ENCODE measurements around the gene RCSD1. TPM values are rescaled to one million over a fixed set of nuclear protein-coding genes. Genes with fewer than 3 reads are reported as not detected.

The RCSD1 gene
- total RNA-seq, 4 donors from 2014 or later: 7.1 to 14.2 (median 10.8) TPM

DNA sequence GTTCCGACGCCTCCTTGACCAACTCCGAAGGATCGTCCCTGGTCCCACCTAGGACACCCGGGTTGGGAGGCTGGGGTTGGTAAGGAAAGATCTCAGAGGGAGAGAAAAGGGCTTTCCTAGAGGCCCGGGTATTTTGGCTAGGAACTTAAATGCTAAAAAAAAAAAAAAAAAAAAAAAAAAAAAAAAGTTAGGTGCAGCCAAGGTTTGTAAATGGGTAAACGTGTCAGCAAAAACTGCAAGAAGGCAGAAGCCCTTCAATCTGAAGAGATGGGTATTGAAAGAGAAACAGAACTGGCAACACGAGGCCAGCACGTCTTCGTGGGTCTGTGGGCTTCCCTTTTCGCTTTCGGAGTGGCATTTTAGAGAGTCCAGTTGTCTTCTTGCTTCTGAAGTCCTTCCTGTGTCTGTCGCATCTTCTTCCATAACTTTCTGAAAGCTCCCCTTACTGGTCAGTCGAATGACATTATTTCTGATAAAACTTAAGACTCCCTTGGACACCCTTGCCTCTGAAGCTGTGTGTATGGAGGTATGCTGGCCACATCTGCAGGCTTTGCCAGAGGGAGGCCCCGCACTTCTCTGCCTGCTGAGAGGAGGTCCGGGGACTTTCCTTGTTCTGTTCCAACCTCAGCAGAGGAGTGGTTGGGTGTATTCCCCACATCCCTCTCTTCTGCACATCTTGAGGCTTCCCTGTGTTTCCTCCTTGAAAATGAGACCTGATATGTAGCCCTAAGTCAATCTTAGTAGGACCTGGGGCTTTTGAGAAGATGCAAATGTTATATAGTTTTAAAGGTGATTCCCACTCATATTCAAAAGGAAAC lies 745 bp downstream of the RCSD1 start:
- TF ChIP-seq, protein P1, sequence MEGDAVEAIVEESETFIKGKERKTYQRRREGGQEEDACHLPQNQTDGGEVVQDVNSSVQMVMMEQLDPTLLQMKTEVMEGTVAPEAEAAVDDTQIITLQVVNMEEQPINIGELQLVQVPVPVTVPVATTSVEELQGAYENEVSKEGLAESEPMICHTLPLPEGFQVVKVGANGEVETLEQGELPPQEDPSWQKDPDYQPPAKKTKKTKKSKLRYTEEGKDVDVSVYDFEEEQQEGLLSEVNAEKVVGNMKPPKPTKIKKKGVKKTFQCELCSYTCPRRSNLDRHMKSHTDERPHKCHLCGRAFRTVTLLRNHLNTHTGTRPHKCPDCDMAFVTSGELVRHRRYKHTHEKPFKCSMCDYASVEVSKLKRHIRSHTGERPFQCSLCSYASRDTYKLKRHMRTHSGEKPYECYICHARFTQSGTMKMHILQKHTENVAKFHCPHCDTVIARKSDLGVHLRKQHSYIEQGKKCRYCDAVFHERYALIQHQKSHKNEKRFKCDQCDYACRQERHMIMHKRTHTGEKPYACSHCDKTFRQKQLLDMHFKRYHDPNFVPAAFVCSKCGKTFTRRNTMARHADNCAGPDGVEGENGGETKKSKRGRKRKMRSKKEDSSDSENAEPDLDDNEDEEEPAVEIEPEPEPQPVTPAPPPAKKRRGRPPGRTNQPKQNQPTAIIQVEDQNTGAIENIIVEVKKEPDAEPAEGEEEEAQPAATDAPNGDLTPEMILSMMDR (IDR thresholded peaks at IDR 0.05): no peak
- TF ChIP-seq POLR2A (IDR thresholded peaks at IDR 0.05): no peak
- Histone ChIP-seq H3K4me1 (peaks cover 0 to 4% of the 10 kb centered on the region in 2 donors), H3K9me3 (no peaks in the 10 kb centered on the region), H3K27ac (peak overlapping the region; percentile 69 to 82 (median 72)), H3K4me3 (replicated peaks in 1 of 3) (peak overlapping the region in 2 of 3 donors; percentile 41 to 55), H3K36me3 (no peaks in the 10 kb centered on the region), H3K27me3 (no peaks in the 10 kb centered on the region)
- DNase-seq: no peak
- 38 to 49% methylated on average over 11 to 16 of the region's 16 CpGs for WGBS, 2 donors
- intact Hi-C loops (cut with DNase I): no loop called here

DNA sequence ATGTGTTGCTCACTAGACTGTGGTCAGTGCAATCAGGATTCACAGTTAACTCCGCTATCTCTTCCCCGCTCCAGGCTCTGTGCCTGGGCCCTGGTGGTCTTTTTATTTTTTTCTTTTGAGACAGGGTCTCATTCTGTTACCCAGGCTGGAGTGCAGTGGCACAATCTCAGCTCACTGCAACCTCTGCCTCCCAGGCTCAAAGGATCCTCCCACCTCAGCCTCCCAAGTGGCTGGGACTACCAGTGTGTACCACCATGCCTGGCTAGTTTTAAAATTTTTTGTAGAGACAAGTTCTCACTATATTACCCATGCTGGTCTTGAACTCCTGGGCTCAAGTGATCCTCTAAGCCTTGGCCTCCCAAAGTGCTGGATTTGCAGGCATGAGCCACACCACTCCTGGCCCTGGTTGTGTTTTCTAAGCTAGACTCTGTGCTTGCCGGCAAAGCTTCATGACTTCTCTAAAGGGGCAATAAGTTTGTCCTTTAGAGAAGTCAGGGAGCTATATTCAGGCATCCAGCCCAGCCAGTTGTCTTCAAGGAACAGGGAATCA lies 1.4 kb downstream of the RCSD1 start:
- H3K27ac ChIP-seq: peak overlapping the region in 2 of 3 donors; percentile 9 to 38
- intact Hi-C loops (cut with DNase I): no loop called here
- H3K4me3 ChIP-seq (replicated peaks in 1 of 3): no peak overlapping the region
- H3K4me1 ChIP-seq: peaks cover 0 to 4% of the 10 kb centered on the region in 2 donors
- H3K27me3 ChIP-seq: no peaks in the 10 kb centered on the region
- no peaks in the 10 kb centered on the region for H3K36me3 ChIP-seq
- 63 to 68% methylated on average over 3 of the region's 3 CpGs for WGBS, 2 donors
- H3K9me3 ChIP-seq: no peaks in the 10 kb centered on the region
- TF ChIP-seq POLR2A (IDR thresholded peaks at IDR 0.05): no peak
- TF ChIP-seq, protein P1 (IDR thresholded peaks at IDR 0.05): no peak
- DNase-seq: no peak

DNA sequence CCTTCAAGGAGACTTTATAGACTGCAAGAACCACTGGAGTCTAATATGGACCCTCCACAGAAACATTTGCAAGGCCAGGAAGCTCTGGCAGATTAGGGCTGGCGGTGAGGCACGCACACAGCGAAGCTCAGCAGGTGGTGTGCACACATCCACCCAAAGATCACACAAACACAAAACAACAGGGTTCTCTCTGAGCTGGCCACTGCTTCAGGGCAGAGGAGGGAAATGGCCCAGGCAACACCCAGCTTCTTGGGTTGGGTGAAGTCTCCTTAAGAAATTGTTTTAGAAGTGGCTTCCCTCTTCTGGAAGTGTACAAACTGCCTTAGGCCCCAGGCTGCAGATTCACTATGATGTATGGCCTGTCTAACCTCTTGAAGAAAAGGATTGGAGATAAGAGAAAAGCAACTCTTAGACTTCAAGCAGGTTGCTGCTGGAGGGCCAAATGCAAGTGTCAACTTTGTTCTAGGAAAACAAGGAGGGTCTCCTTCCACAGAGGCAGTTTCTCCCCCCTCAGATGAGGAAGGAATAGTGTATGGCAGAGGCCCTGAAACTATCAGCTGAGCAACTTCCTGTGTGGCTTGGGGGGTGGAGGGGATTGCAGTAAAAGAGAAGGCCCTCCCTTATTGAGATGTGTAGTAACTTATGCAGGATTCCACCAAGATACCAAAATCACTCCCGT lies 2.0 kb downstream of the RCSD1 start:
- no peak for DNase-seq
- H3K27me3 ChIP-seq: no peaks in the 10 kb centered on the region
- H3K36me3 ChIP-seq: no peaks in the 10 kb centered on the region
- intact Hi-C loops (cut with DNase I): no loop called here
- H3K9me3 ChIP-seq: no peaks in the 10 kb centered on the region
- peaks cover 0 to 4% of the 10 kb centered on the region in 2 donors for H3K4me1 ChIP-seq
- H3K27ac ChIP-seq: peak overlapping the region in 2 of 3 donors; percentile 9 to 38
- no peak for TF ChIP-seq POLR2A (IDR thresholded peaks at IDR 0.05)
- 64 to 79% methylated on average over 4 of the region's 4 CpGs for WGBS, 2 donors
- H3K4me3 ChIP-seq (replicated peaks in 1 of 3): no peak overlapping the region

DNA sequence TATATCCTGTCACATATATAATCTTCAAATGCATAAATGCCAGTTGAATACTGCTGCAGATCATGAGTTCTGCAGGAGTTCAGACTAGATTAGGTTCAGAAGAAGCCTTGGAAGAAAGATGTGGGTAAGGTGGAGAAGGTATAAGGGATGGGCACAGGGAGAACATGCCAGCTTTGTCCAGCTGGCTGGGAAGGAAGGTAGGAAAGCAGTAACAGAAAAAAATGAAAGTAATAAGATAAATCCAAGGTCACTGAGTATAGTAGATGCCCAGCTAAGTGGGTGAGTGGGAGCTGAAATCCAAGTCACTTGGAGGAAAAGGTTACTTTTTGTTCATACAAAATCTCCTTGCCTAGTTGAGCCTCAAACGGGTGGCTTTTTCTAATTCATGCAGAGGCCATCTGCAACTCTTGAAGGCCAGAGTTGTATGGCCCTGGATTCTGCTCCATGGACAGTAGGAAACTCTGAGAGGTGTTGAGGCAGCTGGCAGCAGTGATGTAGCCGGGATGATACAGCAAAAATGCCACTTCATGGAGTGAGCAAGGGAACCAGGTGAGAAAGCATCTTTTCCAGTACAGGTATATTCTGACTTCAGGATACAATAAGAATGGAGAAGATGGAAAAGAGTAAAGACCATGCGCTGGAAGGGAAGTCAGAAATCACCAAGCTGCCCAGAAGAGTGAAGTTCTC lies 3.4 kb downstream of the RCSD1 start:
- intact Hi-C loops (cut with DNase I): no loop called here
- DNase-seq: no peak
- peaks cover 0 to 4% of the 10 kb centered on the region in 2 donors for H3K4me1 ChIP-seq
- WGBS, 2 donors: 92 to 93% methylated on average over 3 of the region's 3 CpGs
- H3K27ac ChIP-seq: no peak overlapping the region
- H3K27me3 ChIP-seq: no peaks in the 10 kb centered on the region
- no peaks in the 10 kb centered on the region for H3K36me3 ChIP-seq
- no peaks in the 10 kb centered on the region for H3K9me3 ChIP-seq
- TF ChIP-seq POLR2A (IDR thresholded peaks at IDR 0.05): no peak
- TF ChIP-seq, protein P1 (IDR thresholded peaks at IDR 0.05): no peak
- H3K4me3 ChIP-seq (replicated peaks in 1 of 3): no peak overlapping the region

DNA sequence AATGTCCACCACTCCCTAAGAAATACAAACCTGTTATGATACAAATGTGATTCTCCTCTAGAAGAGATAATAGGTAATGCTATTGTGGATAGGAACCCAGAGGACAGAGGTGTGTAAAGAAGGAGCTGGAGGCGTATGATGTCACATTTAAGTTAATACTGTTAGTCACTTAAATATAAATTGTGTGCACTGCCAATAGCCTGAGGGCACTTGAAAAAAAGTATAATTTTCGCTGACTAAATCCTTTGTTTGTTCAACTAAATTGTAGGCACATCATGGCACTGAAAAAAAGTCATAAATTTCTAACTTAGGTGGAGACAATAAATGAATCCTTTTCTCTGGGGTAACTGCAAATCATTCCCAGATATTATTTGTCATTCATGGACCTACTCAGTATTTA lies 4.4 kb downstream of the RCSD1 start:
- WGBS, 2 donors: 87 to 89% methylated on average over 2 of the region's 2 CpGs
- no peak for DNase-seq
- Histone ChIP-seq H3K27ac (no peak overlapping the region), H3K4me1 (peaks cover 0 to 4% of the 10 kb centered on the region in 2 donors), H3K4me3 (replicated peaks in 1 of 3) (no peak overlapping the region), H3K27me3 (no peaks in the 10 kb centered on the region), H3K9me3 (no peaks in the 10 kb centered on the region), H3K36me3 (no peaks in the 10 kb centered on the region)
- TF ChIP-seq POLR2A (IDR thresholded peaks at IDR 0.05): no peak
- TF ChIP-seq, protein P1 (IDR thresholded peaks at IDR 0.05): no peak
- intact Hi-C loops (cut with DNase I): no loop called here

Data from thyroid gland (tissue), 4 donors.